GM23248 (cell line): ENCODE results near the gene TAS2R38.

Experiments used
- EZH2 ChIP-seq: fragments of 200-600 bp; sonication (generic); IDR thresholded peaks from 2 replicates; pipeline ENCODE4 v1.6.1; 2018; ENCODE audit warnings: antibody characterized with exemption, mild to moderate bottlenecking; ENCODE audit not compliant: insufficient read depth, poor library complexity, severe bottlenecking
- EZH2phosphoT487 ChIP-seq: fragments of 200-600 bp; sonication (generic); IDR thresholded peaks from 2 replicates; pipeline ENCODE4 v1.6.1; 2018; ENCODE audit warnings: antibody characterized with exemption, moderate library complexity, mild to moderate bottlenecking, low read depth; ENCODE audit not compliant: insufficient read depth

DNA sequence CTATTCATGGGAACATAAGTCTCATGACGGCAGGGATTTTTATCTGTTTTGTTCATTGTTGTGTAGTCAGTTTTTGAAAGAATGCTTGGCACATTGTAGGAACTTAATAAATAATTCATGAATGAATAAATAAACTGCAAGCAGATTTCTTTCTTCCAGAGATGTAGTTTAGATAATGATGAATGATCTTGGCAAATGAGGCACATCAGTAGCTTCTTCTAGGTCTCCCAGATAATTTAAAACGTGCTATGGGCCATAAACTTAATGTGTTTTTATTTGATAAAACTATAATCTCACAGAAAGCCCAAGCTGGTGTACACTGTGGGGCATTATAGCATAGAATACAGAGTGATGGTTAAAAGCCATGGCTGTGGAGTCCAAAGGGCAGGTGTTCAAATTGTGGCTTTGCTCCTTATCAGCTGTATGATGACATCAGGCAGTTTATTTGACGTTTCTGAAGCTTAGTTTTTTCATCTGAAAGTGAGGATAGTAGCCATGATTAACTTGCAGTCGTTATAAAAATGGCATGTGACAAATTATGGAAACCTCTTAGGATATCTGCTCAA lies 25.6 kb upstream of the TAS2R38 start:
- TF ChIP-seq EZH2 (no peak), EZH2phosphoT487 (no peak)
